Naive thymus-derived CD4-positive, alpha-beta T cell (primary cell): ENCODE data around the gene ANKRD30B. TPM values are rescaled to one million over a fixed set of nuclear protein-coding genes. Genes with fewer than 3 reads are reported as not detected.
"Not testable (repeated sequence)": the region's sequence is repeated elsewhere in the genome, so short reads cannot be mapped to it uniquely, and the experiment has no call there.

Experiments
- ATAC-seq: fragments of 150-1000 bp; cut with Tn5 transposase; 2 replicates; pipeline ENCODE4 v1.10.0; 2021; ENCODE audit warnings: mild to moderate bottlenecking, moderate library complexity
- CTCF ChIA-PET: fragments of 350-600 bp; sonication (Branson Sonifier 250); formaldehyde crosslinking; loops from one replicate; lab custom pipeline; 2021; ENCODE audit warnings: antibody characterized with exemption; lab: Charles Lee
- POLR2A ChIA-PET: fragments of 350-600 bp; sonication (Branson Sonifier 250); formaldehyde crosslinking; loops from one replicate; lab custom pipeline; 2021; ENCODE audit warnings: antibody characterized with exemption, inconsistent platforms; lab: Charles Lee
- DNase-seq, 9 donors: peaks; one replicate each; pipeline versions ENCODE4 v3.0.0 to v3.0.0-alpha.2; 2020 to 2022; ENCODE audit warnings: mixed read lengths in 1 of 9
- H3K27ac ChIP-seq: one replicate; pipeline ENCODE4 v1.7.0; 2013; ENCODE audit warnings: mild to moderate bottlenecking, low read depth, low read length, moderate library complexity
- H3K27me3 ChIP-seq, 2 donors: one replicate each; pipeline ENCODE4 v1.7.0; 2013; ENCODE audit warnings: low read length in 2 of 2, mild to moderate bottlenecking in 2 of 2, moderate library complexity in 2 of 2; ENCODE audit not compliant: control insufficient read depth in 2 of 2, insufficient read depth in 2 of 2
- H3K36me3 ChIP-seq, 3 experiments: 1 replicate in 2 of 3; 2 replicates in 1 of 3; pipeline ENCODE4 v1.7.0; 2013; ENCODE audit warnings: low read length in 3 of 3, mild to moderate bottlenecking in 3 of 3, moderate library complexity in 1 of 3; ENCODE audit not compliant: insufficient read depth in 3 of 3, control insufficient read depth in 2 of 3
- H3K4me1 ChIP-seq, 2 donors: one replicate each; pipeline ENCODE4 v1.7.0; 2013; ENCODE audit warnings: low read length in 2 of 2, mild to moderate bottlenecking in 2 of 2, moderate library complexity in 1 of 2; ENCODE audit not compliant: control insufficient read depth in 2 of 2, insufficient read depth in 2 of 2
- H3K4me3 ChIP-seq: 2 replicates; pipeline ENCODE4 v1.7.0; 2013; ENCODE audit warnings: mild to moderate bottlenecking, low read length
- H3K9me3 ChIP-seq, 3 experiments: 1 replicate in 2 of 3; 2 replicates in 1 of 3; pipeline ENCODE4 v1.7.0; 2013; ENCODE audit warnings: low read length in 3 of 3; ENCODE audit not compliant: control insufficient read depth in 2 of 3
- H3K27ac Mint-ChIP-seq, 9 donors: one replicate each; pipeline ENCODE4 v1.8.0; 2020 to 2022; ENCODE audit warnings: mixed read lengths in 9 of 9, mild to moderate bottlenecking in 8 of 9, moderate library complexity in 5 of 9, inconsistent platforms in 2 of 9
- H3K27me3 Mint-ChIP-seq, 5 donors: one replicate each; pipeline ENCODE4 v1.8.0; 2021 to 2022; ENCODE audit warnings: mixed read lengths in 5 of 5, mild to moderate bottlenecking in 1 of 5
- H3K36me3 Mint-ChIP-seq, 5 donors: one replicate each; pipeline ENCODE4 v1.8.0; 2020 to 2022; ENCODE audit warnings: mixed read lengths in 5 of 5, mild to moderate bottlenecking in 3 of 5, inconsistent platforms in 1 of 5
- H3K4me1 Mint-ChIP-seq, 7 donors: one replicate each; pipeline ENCODE4 v1.8.0; 2020 to 2022; ENCODE audit warnings: mixed read lengths in 7 of 7, mild to moderate bottlenecking in 3 of 7, inconsistent platforms in 1 of 7
- H3K4me3 Mint-ChIP-seq, 10 donors: one replicate each; pipeline ENCODE4 v1.8.0; 2020 to 2022; ENCODE audit warnings: mild to moderate bottlenecking in 10 of 10, mixed read lengths in 10 of 10, moderate library complexity in 6 of 10, inconsistent platforms in 2 of 10
- H3K9me3 Mint-ChIP-seq, 11 donors: one replicate each; pipeline ENCODE4 v1.8.0; 2020 to 2022; ENCODE audit warnings: mixed read lengths in 11 of 11, mild to moderate bottlenecking in 4 of 11, inconsistent platforms in 1 of 11, moderate library complexity in 1 of 11
- intact Hi-C, 2 donors: fragments of 100-400 bp; cut with micrococcal nuclease; formaldehyde crosslinking; loops; one replicate each; pipeline ENCODE4 v1.15.1; 2023
- polyA plus RNA-seq, 2 donors: library from polyadenylated mRNA; unstranded; fragments of 300-500 nt; fragmentation: Illumina TruSeq; gene quantifications; one replicate each; pipeline ENCODE4 v1.2.3, GENCODE V29; 2021
- total RNA-seq, 6 experiments: library from RNA in 5 of 6; stranded (reverse) in 5 of 6; gene quantifications; 1 replicate in 5 of 6; 2 replicates in 1 of 6; pipeline ENCODE4 v1.2.3 and lab custom pipeline; 2021 to 2026

Gene ANKRD30B
- total and polyA plus RNA-seq, 7 experiments from 2014 or later = not detected

GRCh38 chr18:14855634-14856033 is 107.7 kb downstream of the ANKRD30B start:
- H3K4me3 ChIP-seq, ATAC-seq, POLR2A ChIA-PET, H3K4me1 Mint-ChIP-seq, DNase-seq, H3K9me3 ChIP-seq, H3K4me1 ChIP-seq, H3K4me3 Mint-ChIP-seq, H3K27ac ChIP-seq, H3K9me3 Mint-ChIP-seq, H3K27ac Mint-ChIP-seq, H3K27me3 ChIP-seq, H3K27me3 Mint-ChIP-seq, H3K36me3 Mint-ChIP-seq, H3K36me3 ChIP-seq, intact Hi-C loops, CTCF ChIA-PET: not testable (repeated sequence)

- H3K4me1 ChIP-seq, H3K4me1 Mint-ChIP-seq, POLR2A ChIA-PET, ATAC-seq, H3K27ac Mint-ChIP-seq, H3K9me3 Mint-ChIP-seq, H3K9me3 ChIP-seq, intact Hi-C loops, H3K36me3 ChIP-seq, CTCF ChIA-PET, DNase-seq, H3K27me3 ChIP-seq, H3K27ac ChIP-seq, H3K4me3 ChIP-seq, H3K36me3 Mint-ChIP-seq, H3K27me3 Mint-ChIP-seq, H3K4me3 Mint-ChIP-seq: not testable (repeated sequence)
These were observed 108.3 kb downstream of the ANKRD30B start for GRCh38 chr18:14856256-14856655.

DNA sequence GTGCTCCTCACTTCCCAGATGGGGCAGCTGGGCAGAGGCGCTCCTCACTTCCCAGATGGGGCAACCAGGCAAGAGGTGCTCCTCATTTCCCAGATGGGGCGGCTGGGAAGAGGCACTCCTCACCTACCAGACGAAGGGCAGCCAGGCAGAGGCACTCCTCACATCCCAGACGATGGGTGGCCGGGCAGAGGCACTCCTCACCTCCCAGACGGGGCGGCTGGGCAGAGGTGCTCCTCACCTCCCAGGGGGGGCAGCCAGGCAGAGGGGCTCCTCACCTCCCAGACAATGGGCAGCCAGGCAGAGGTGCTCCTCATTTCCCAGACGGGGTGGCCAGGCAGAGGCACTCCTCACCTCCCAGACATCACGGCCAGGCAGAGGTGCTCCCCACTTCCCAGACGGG is 110.5 kb downstream of the ANKRD30B start:
- H3K27ac ChIP-seq, H3K9me3 Mint-ChIP-seq, CTCF ChIA-PET, H3K27me3 Mint-ChIP-seq, H3K4me3 ChIP-seq, intact Hi-C loops, H3K4me1 Mint-ChIP-seq, H3K9me3 ChIP-seq, H3K36me3 ChIP-seq, H3K36me3 Mint-ChIP-seq, H3K27ac Mint-ChIP-seq, POLR2A ChIA-PET, DNase-seq, H3K4me3 Mint-ChIP-seq, ATAC-seq, H3K4me1 ChIP-seq, H3K27me3 ChIP-seq: not testable (repeated sequence)

GRCh38 chr18:14859995-14860394 is 112.0 kb downstream of the ANKRD30B start:
- H3K36me3 Mint-ChIP-seq, CTCF ChIA-PET, H3K4me3 Mint-ChIP-seq, intact Hi-C loops, H3K27ac Mint-ChIP-seq, H3K27me3 Mint-ChIP-seq, POLR2A ChIA-PET, H3K27me3 ChIP-seq, DNase-seq, H3K9me3 Mint-ChIP-seq, H3K9me3 ChIP-seq, H3K4me1 Mint-ChIP-seq, H3K27ac ChIP-seq, H3K4me1 ChIP-seq, H3K36me3 ChIP-seq, H3K4me3 ChIP-seq, ATAC-seq: not testable (repeated sequence)

- H3K36me3 Mint-ChIP-seq, ATAC-seq, H3K4me1 Mint-ChIP-seq, H3K9me3 Mint-ChIP-seq, POLR2A ChIA-PET, H3K9me3 ChIP-seq, H3K4me1 ChIP-seq, H3K4me3 ChIP-seq, H3K36me3 ChIP-seq, H3K27ac ChIP-seq, CTCF ChIA-PET, H3K27me3 Mint-ChIP-seq, DNase-seq, H3K4me3 Mint-ChIP-seq, H3K27me3 ChIP-seq, intact Hi-C loops: not testable (repeated sequence)
- peak overlapping the region in 1 of 9 donors; percentile 55 for H3K27ac Mint-ChIP-seq
These were observed 118.5 kb downstream of the ANKRD30B start for GRCh38 chr18:14866426-14866825.

GRCh38 chr18:14867988-14868387 is 120.0 kb downstream of the ANKRD30B start:
- intact Hi-C loops, H3K36me3 ChIP-seq, H3K4me3 Mint-ChIP-seq, H3K9me3 ChIP-seq, H3K9me3 Mint-ChIP-seq, ATAC-seq, H3K4me1 Mint-ChIP-seq, H3K27ac Mint-ChIP-seq, H3K36me3 Mint-ChIP-seq, H3K4me3 ChIP-seq, H3K4me1 ChIP-seq, H3K27ac ChIP-seq, CTCF ChIA-PET, DNase-seq, POLR2A ChIA-PET, H3K27me3 ChIP-seq, H3K27me3 Mint-ChIP-seq: not testable (repeated sequence)

DNA sequence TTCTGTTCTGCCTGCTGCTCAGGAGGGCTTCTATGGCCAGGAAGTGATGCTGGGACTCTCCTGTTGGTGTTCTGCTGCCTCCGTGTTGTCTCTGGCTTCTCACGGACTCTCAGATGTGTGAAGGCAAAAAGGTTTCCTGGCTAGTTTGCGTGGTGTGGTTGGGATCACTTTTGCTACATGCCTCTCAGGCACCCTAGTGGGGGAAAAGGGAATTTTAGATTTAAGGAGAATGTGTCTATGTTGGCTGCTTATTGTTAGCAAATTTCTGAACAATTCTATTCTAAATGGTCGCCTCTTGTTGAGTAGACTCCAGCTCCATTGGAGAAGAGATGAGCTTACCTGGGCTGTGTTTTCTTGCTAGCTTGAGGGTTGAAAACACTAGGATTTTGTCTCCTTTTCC is 120.9 kb downstream of the ANKRD30B start:
- H3K27ac Mint-ChIP-seq, ATAC-seq, H3K27me3 ChIP-seq, POLR2A ChIA-PET, H3K27ac ChIP-seq, H3K36me3 ChIP-seq, H3K4me3 ChIP-seq, CTCF ChIA-PET, H3K27me3 Mint-ChIP-seq, H3K4me3 Mint-ChIP-seq, DNase-seq, H3K9me3 ChIP-seq, H3K4me1 ChIP-seq, H3K36me3 Mint-ChIP-seq, H3K9me3 Mint-ChIP-seq, intact Hi-C loops, H3K4me1 Mint-ChIP-seq: not testable (repeated sequence)
